Keratinocyte (primary cell): Measurements from ENCODE around the gene IL12RB2. TPM values are rescaled to one million over a fixed set of nuclear protein-coding genes. Genes with fewer than 3 reads are reported as not detected.

Experiments used
- DNase-seq: peaks from one replicate; pipeline ENCODE4 v3.0.0-alpha.2; 2011; ENCODE audit warnings: low read depth, missing footprints, low spot score
- FAIRE-seq: peaks from 2 replicates; lab custom pipeline; 2011; peaks lifted over from hg19 to GRCh38; lab: Jason Lieb, UNC
- H2AFZ ChIP-seq: 2 replicates; pipeline ENCODE4 v1.6.0; 2012; ENCODE audit warnings: low read length, control low read depth, inconsistent platforms; ENCODE audit not compliant: control insufficient read depth
- H3K27ac ChIP-seq: 2 replicates; pipeline ENCODE4 v1.5.1; 2011; ENCODE audit warnings: low read length; ENCODE audit not compliant: control insufficient read depth, insufficient read depth
- H3K27me3 ChIP-seq: 3 replicates; pipeline ENCODE4 v1.6.0; 2011; ENCODE audit warnings: low read length; ENCODE audit not compliant: control insufficient read depth, insufficient read depth; ENCODE audit errors: extremely low read depth
- H3K36me3 ChIP-seq, 2 experiments: 2 replicates in 1 of 2; 3 replicates in 1 of 2; pipeline ENCODE4 v1.5.1; 2011; ENCODE audit warnings: low read length in 2 of 2, mild to moderate bottlenecking in 1 of 2; ENCODE audit not compliant: control insufficient read depth in 2 of 2, insufficient read depth in 2 of 2; ENCODE audit errors: extremely low read depth in 1 of 2
- H3K4me1 ChIP-seq: 3 replicates; pipeline ENCODE4 v1.5.1; 2011; ENCODE audit warnings: low read length; ENCODE audit not compliant: control insufficient read depth, insufficient read depth; ENCODE audit errors: extremely low read depth
- H3K4me2 ChIP-seq: 3 replicates; pipeline ENCODE4 v1.6.0; 2011; ENCODE audit warnings: low read depth, low read length; ENCODE audit not compliant: control insufficient read depth, insufficient read depth; ENCODE audit errors: extremely low read depth
- H3K4me3 ChIP-seq, 3 experiments: fragments of 200-600 bp in 1 of 3; sonication (generic) in 1 of 3; 2 replicates in 2 of 3; 3 replicates in 1 of 3; pipeline ENCODE4 v1.5.1; 2011 to 2016; ENCODE audit warnings: low read length in 3 of 3, mild to moderate bottlenecking in 3 of 3, control low read depth in 2 of 3, inconsistent platforms in 1 of 3, low read depth in 1 of 3, mixed read lengths in 1 of 3, mixed run types in 1 of 3, moderate library complexity in 1 of 3; ENCODE audit not compliant: control insufficient read depth in 2 of 3, insufficient read depth in 2 of 3; ENCODE audit errors: extremely low read depth in 1 of 3
- H3K79me2 ChIP-seq: 2 replicates; pipeline ENCODE4 v1.6.0; 2012; ENCODE audit warnings: low read length; ENCODE audit not compliant: control insufficient read depth, insufficient read depth
- H3K9ac ChIP-seq: 3 replicates; pipeline ENCODE4 v1.6.0; 2011; ENCODE audit warnings: low read length; ENCODE audit not compliant: control insufficient read depth, insufficient read depth; ENCODE audit errors: extremely low read depth
- H3K9me1 ChIP-seq: 3 replicates; pipeline ENCODE4 v1.6.0; 2011; ENCODE audit warnings: low read length; ENCODE audit not compliant: control insufficient read depth, insufficient read depth; ENCODE audit errors: extremely low read depth
- H3K9me3 ChIP-seq: 2 replicates; pipeline ENCODE4 v1.5.1; 2012; ENCODE audit warnings: low read depth, low read length; ENCODE audit not compliant: control insufficient read depth
- H4K20me1 ChIP-seq: 3 replicates; pipeline ENCODE4 v1.6.0; 2011; ENCODE audit warnings: low read length; ENCODE audit not compliant: control insufficient read depth, insufficient read depth; ENCODE audit errors: extremely low read depth
- EZH2 ChIP-seq: IDR thresholded peaks from one replicate; pipeline ENCODE4 v1.6.1; 2012; ENCODE audit warnings: inconsistent platforms, mild to moderate bottlenecking, low read length, moderate library complexity
- dilution Hi-C: fragments of 300-500 bp; cut with MboI; formaldehyde crosslinking; loops from one replicate; pipeline ENCODE4 v1.7.0; 2020; ENCODE audit warnings: low sequenced_read_pairs; ENCODE audit not compliant: extremely low pct_ligation_motif_present
- polyA plus RNA-seq, 5 experiments: library from polyadenylated mRNA; depleted of rRNA in 3 of 5; stranded (reverse) in 3 of 5; stranded (forward) in 1 of 5; unstranded in 1 of 5; fragments of >200 nt; gene quantifications; 1 replicate in 1 of 5; 2 replicates in 3 of 5; 3 replicates in 1 of 5; pipeline versions ENCODE4 v1.2.1 to v1.2.3, GENCODE V29; 2011 to 2012; ENCODE audit warnings: missing spikeins in 2 of 5, low read depth in 1 of 5, low replicate concordance in 1 of 5
- TF ChIP-seq, protein P1 (sequence below), 3 experiments: IDR thresholded peaks in 1 of 3; conservative IDR thresholded peaks in 1 of 3; optimal IDR thresholded peaks in 1 of 3; 2 replicates in 2 of 3; 3 replicates in 1 of 3; pipeline versions ENCODE3 to v1.5.1; 2011; ENCODE audit warnings: low read length in 3 of 3, mild to moderate bottlenecking in 3 of 3, moderate library complexity in 2 of 3, control low read depth in 1 of 3, inconsistent platforms in 1 of 3; ENCODE audit not compliant: insufficient read depth in 2 of 3; ENCODE audit errors: extremely low read depth in 1 of 3

The IL12RB2 gene
- polyA plus RNA-seq, 1 donor (not counting 4 experiments of a cell fraction or from before 2014, with no cell fraction given) = 0.63 TPM

- FAIRE-seq (no peak), DNase-seq (no peak)
- no peak overlapping the region for H3K27ac ChIP-seq
- H2AFZ ChIP-seq = no peak overlapping the region
- no peak overlapping the region for H3K4me2 ChIP-seq
- no peaks in the 10 kb centered on the region for H4K20me1 ChIP-seq
- TF ChIP-seq, protein P1, sequence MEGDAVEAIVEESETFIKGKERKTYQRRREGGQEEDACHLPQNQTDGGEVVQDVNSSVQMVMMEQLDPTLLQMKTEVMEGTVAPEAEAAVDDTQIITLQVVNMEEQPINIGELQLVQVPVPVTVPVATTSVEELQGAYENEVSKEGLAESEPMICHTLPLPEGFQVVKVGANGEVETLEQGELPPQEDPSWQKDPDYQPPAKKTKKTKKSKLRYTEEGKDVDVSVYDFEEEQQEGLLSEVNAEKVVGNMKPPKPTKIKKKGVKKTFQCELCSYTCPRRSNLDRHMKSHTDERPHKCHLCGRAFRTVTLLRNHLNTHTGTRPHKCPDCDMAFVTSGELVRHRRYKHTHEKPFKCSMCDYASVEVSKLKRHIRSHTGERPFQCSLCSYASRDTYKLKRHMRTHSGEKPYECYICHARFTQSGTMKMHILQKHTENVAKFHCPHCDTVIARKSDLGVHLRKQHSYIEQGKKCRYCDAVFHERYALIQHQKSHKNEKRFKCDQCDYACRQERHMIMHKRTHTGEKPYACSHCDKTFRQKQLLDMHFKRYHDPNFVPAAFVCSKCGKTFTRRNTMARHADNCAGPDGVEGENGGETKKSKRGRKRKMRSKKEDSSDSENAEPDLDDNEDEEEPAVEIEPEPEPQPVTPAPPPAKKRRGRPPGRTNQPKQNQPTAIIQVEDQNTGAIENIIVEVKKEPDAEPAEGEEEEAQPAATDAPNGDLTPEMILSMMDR (optimal IDR thresholded peaks at IDR 0.05 in 1 of 3, IDR thresholded peaks at IDR 0.05 in 1 of 3, conservative IDR thresholded peaks at IDR 0.05 in 1 of 3; ENCODE audit: extremely low read depth in 1 of 3, insufficient read depth in 2 of 3, low read length in 3 of 3) = no peak
- no peak for TF ChIP-seq EZH2
- no peaks in the 10 kb centered on the region for H3K36me3 ChIP-seq
- H3K79me2 ChIP-seq = no peaks in the 10 kb centered on the region
- H3K27me3 ChIP-seq = no peaks in the 10 kb centered on the region
- no peaks in the 10 kb centered on the region for H3K4me1 ChIP-seq
- H3K9me3 ChIP-seq = no peaks in the 10 kb centered on the region
- no peak overlapping the region for H3K9ac ChIP-seq
- dilution Hi-C loops = no loop called here
- H3K4me3 ChIP-seq = no peak overlapping the region
- H3K9me1 ChIP-seq = no peaks in the 10 kb centered on the region
These were observed 76.4 kb downstream of the IL12RB2 start for GRCh38 chr1:67383999-67384638.

DNA sequence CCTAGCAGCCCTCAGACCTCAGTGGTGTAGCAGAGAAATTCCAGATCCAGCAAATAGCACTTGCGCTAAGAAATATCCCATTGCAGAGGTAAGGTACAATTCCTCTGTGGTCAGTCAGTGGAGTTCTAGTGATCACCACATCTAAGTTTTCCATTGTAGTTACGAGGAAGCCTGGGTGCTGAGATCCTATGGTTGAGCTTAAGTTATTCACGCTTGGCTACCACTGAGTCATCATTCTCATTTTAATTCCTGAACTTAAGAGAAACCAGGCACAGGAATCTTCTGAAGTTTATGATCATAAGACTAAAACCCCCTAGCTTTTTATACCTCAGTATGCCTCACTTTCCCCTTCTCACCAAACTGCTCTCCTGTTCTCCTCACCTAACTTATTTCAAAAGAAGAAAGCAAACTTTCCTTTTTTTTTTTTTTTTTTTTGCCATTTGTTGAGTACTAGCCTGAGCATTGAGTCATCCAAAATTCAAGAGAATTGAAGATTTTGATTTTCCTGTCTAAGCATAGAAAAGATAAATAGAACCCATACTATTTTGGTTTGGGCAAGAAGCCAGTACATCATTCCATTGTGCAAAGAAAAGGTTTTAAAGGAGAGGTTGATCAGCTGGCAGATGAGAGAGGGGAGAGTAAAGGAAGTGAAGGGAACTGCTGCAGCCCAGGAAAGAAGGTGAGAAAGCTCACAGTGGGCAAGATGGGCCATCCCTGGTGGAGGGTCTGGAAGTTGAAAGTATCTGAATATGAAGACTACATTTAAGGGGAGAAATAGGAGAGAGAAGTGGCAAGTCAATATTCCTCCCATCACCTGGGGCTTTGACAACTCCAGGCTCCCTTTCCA is 82.6 kb downstream of the IL12RB2 start:
- Histone ChIP-seq H3K27ac (no peak overlapping the region), H3K9ac (no peak overlapping the region)
- no peak for DNase-seq

More for the DNA sequence above, 82.6 kb downstream of the IL12RB2 start:
- peak; percentile 87 for FAIRE-seq
- Histone ChIP-seq H3K79me2 (no peaks in the 10 kb centered on the region), H3K4me3 (no peak overlapping the region), H3K9me3 (no peaks in the 10 kb centered on the region), H3K9me1 (no peaks in the 10 kb centered on the region), H3K4me2 (peak overlapping the region; percentile 6), H3K27me3 (no peaks in the 10 kb centered on the region), H3K4me1 (peaks cover 21% of the 10 kb centered on the region), H2AFZ (no peak overlapping the region), H4K20me1 (no peaks in the 10 kb centered on the region), H3K36me3 (peaks cover 1 to 4% of the 10 kb centered on the region in 2 experiments)
- dilution Hi-C loops = no loop called here
- TF ChIP-seq EZH2 = no peak
- TF ChIP-seq, protein P1 (optimal IDR thresholded peaks at IDR 0.05 in 1 of 3, IDR thresholded peaks at IDR 0.05 in 1 of 3, conservative IDR thresholded peaks at IDR 0.05 in 1 of 3; ENCODE audit: extremely low read depth in 1 of 3, insufficient read depth in 2 of 3, low read length in 3 of 3) = no peak
